ENCODE data around the gene DOK1. TPM values are rescaled to one million over a fixed set of nuclear protein-coding genes. Genes with fewer than 3 reads are reported as not detected.
A peak's percentile ranks its signal among the peaks of the same experiment; 100 is the strongest.

Gene DOK1
- total and polyA plus RNA-seq, 8 donors: 5.9 to 89.3 (median 14.8) TPM

GRCh38 chr2:74578408-74578807 is 23.9 kb downstream of the DOK1 start:
- intact Hi-C loops (cut with DNase I; ENCODE audit: low total_unique reads): no loop called here
- Histone ChIP-seq H3K36me3 (no peaks in the 10 kb centered on the region), H3K4me1 (peaks cover 0 to 15% (median 0%) of the 10 kb centered on the region in 4 donors), H3K4me3 (no peak overlapping the region), H3K27me3 (no peaks in the 10 kb centered on the region), H3K27ac (no peak overlapping the region), H3K9me3 (no peaks in the 10 kb centered on the region)
- TF ChIP-seq EP300 (IDR thresholded peaks at IDR 0.05): no peak
- TF ChIP-seq CTCF (IDR thresholded peaks at IDR 0.05): no peak
- TF ChIP-seq POLR2AphosphoS5 (IDR thresholded peaks at IDR 0.05): no peak
- no peak for TF ChIP-seq POLR2A (IDR thresholded peaks at IDR 0.05)
- 78 to 91% (median 85%) methylated on average over 3 of the region's 3 CpGs for WGBS, 5 donors
- no peak for DNase-seq

- H3K9me3 ChIP-seq: no peaks in the 10 kb centered on the region
- no peak for TF ChIP-seq EP300 (IDR thresholded peaks at IDR 0.05)
- TF ChIP-seq POLR2AphosphoS5 (IDR thresholded peaks at IDR 0.05): no peak
- TF ChIP-seq CTCF (IDR thresholded peaks at IDR 0.05): no peak
- TF ChIP-seq POLR2A (IDR thresholded peaks at IDR 0.05): no peak
- H3K27ac ChIP-seq: no peak overlapping the region
- H3K36me3 ChIP-seq: no peaks in the 10 kb centered on the region
- intact Hi-C loops (cut with DNase I; ENCODE audit: low total_unique reads): loop anchor here (10.0 kb wide), 1 partner anchor 47 kb away; no protein-coding TSS in a partner anchor
- no peak overlapping the region for H3K4me3 ChIP-seq
- WGBS, 5 donors: 74 to 89% (median 87%) methylated on average over 3 of the region's 3 CpGs
- no peaks in the 10 kb centered on the region for H3K27me3 ChIP-seq
- peaks cover 0 to 16% (median 0%) of the 10 kb centered on the region in 4 donors for H3K4me1 ChIP-seq
- no peak for DNase-seq
Observed at GRCh38 chr2:74581463-74581862, 26.9 kb downstream of the DOK1 start.

DNA sequence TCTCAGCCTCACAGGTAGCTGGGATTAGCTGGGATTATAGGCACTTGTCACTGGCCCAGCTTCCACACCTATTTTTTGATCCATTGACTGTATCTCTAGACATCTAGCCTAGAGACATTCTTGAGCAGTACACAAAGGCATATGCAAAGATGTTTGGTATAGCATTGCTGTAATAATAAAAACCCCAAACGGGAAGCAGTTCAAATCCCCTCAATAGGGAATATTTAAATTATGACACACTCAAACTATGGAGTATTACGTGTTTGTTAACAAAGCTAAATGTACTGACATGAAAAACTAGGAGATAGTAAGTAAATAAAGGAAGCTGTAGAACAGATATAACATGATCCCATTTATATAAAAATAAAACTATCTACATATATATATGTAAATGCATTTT is 27.7 kb downstream of the DOK1 start:
- no peaks in the 10 kb centered on the region for H3K9me3 ChIP-seq
- H3K27me3 ChIP-seq: no peaks in the 10 kb centered on the region
- no peaks in the 10 kb centered on the region for H3K36me3 ChIP-seq
- no peak for TF ChIP-seq EP300 (IDR thresholded peaks at IDR 0.05)
- TF ChIP-seq POLR2AphosphoS5 (IDR thresholded peaks at IDR 0.05): no peak
- TF ChIP-seq POLR2A (IDR thresholded peaks at IDR 0.05): no peak
- no peak for TF ChIP-seq CTCF (IDR thresholded peaks at IDR 0.05)
- no peak for DNase-seq
- H3K4me3 ChIP-seq: no peak overlapping the region
- intact Hi-C loops (cut with DNase I; ENCODE audit: low total_unique reads): loop anchor here (10.0 kb wide), 1 partner anchor 47 kb away; no protein-coding TSS in a partner anchor
- peaks cover 0 to 14% (median 0%) of the 10 kb centered on the region in 4 donors for H3K4me1 ChIP-seq
- H3K27ac ChIP-seq: no peak overlapping the region
- 73 to 86% (median 75%) methylated on average over 2 of the region's 2 CpGs for WGBS, 5 donors

DNA sequence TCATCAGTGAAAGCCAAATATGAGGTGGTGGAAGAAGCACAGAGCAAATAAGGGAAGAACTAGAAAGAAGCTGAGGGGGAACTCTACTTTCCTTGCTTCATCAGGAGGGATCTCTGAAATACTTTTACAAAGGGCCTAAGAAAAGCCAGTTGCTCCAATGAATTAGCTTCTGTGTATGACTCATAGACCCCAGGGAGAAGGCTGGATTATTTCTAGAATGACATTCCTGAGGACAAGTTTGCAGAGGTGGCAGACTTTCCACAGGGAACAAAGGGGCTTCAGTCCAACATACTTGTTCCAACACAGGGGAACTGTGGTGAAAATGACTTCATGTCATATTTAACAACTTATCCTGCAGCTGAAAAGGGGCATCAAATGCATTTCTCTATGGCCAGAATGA is 29.0 kb downstream of the DOK1 start:
- Histone ChIP-seq H3K36me3 (no peaks in the 10 kb centered on the region), H3K27ac (no peak overlapping the region), H3K9me3 (no peaks in the 10 kb centered on the region), H3K27me3 (no peaks in the 10 kb centered on the region), H3K4me3 (no peak overlapping the region), H3K4me1 (peaks cover 0 to 6% (median 0%) of the 10 kb centered on the region in 4 donors)
- TF ChIP-seq POLR2A (IDR thresholded peaks at IDR 0.05) (no peak), POLR2AphosphoS5 (IDR thresholded peaks at IDR 0.05) (no peak), EP300 (IDR thresholded peaks at IDR 0.05) (no peak), CTCF (IDR thresholded peaks at IDR 0.05) (no peak)
- intact Hi-C loops (cut with DNase I; ENCODE audit: low total_unique reads): loop anchor here (10.0 kb wide), 1 partner anchor 49 kb away; no protein-coding TSS in a partner anchor
- peak in 1 of 2 donors; percentile 26 for DNase-seq

Data from stomach (tissue), 9 donors.